Measurements from ENCODE around the gene SPEN. TPM values are rescaled to one million over a fixed set of nuclear protein-coding genes. Genes with fewer than 3 reads are reported as not detected.

SPEN gene
- total and polyA plus RNA-seq, 2 of the 4 experiments (the other 2 are of a cell fraction) = 7.6 to 15.8 TPM

DNA sequence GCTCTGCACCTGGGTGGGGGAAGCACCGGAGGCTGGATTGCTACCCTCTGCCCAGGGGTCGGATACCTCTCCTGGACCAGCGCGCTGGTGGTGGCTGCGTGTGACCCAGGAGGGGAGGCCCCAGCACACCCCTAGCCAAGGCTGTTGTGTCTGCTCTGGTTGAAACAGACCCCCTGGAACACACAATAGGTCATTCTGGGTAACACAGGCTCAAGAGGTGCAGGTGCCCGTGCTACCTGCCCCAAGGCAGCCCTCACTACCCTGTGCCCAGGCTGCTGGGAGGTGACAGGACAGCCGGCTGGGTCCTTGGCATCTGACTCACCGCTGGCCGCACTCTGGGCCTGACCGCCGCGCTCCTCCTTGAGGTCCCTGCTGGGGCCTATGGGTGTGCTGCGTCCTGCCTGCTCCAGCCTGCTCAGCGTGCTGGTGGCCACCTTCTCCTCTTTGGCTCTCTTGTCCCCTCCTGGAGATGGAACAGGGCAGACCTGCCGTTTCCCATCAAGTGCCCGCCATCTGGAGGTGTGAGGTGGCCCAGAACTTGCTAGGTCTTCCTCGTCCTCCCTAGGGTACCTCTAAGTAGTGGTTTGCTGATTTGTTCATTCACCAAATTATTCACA, 98.4 kb downstream of the SPEN start:
- Histone ChIP-seq H3K4me2 (ENCODE audit: low read depth, low read length) (no peak overlapping the region), H2AK9ac (replicated peaks; ENCODE audit: low read depth, low read length, poor library complexity) (no peak overlapping the region), H2AK5ac (ENCODE audit: low read depth, low read length) (no peak overlapping the region), H2BK15ac (ENCODE audit: low read depth, low read length) (no peak overlapping the region), H4K5ac (ENCODE audit: low read depth, low read length) (no peak overlapping the region), H3K27me3 (ENCODE audit: control insufficient read depth, insufficient read depth, low read length) (no peaks in the 10 kb centered on the region), H4K20me1 (ENCODE audit: insufficient read depth, low read length) (peaks cover 6% of the 10 kb centered on the region; the same call in 1 of the 2 replicates), H2AFZ (replicated peaks; ENCODE audit: low read length, poor library complexity) (no peak overlapping the region), H3K4me1 (ENCODE audit: control insufficient read depth, insufficient read depth, low read length) (peaks cover 26% of the 10 kb centered on the region), H4K8ac (ENCODE audit: low read depth in 2 of 2, low read length in 2 of 2) (no peak overlapping the region), H3K4ac (ENCODE audit: low read depth, low read length) (no peak overlapping the region), H3K4me3 (ENCODE audit: insufficient read depth, low read depth, low read length) (no peak overlapping the region), H3K9me1 (ENCODE audit: insufficient read depth, low read length) (peaks cover 31% of the 10 kb centered on the region), H3K9me3 (ENCODE audit: control insufficient read depth, insufficient read depth, low read length) (no peaks in the 10 kb centered on the region), H3K14ac (replicated peaks; ENCODE audit: low read depth, low read length) (no peak overlapping the region), H3K79me1 (ENCODE audit: low read depth in 1 of 2, low read length in 2 of 2) (peaks cover 28 to 71% of the 10 kb centered on the region in 2 experiments; a peak in 3 of 4 replicates), H3K56ac (ENCODE audit: extremely low read depth, insufficient read depth, low read length) (no peak overlapping the region), H4K91ac (ENCODE audit: insufficient read depth, low read depth, low read length) (no peak overlapping the region), H3K18ac (ENCODE audit: low read depth, low read length) (no peak overlapping the region), H3K36me3 (ENCODE audit: control insufficient read depth, insufficient read depth, low read length) (peaks cover 67% of the 10 kb centered on the region), H2BK120ac (ENCODE audit: low read depth, low read length) (no peak overlapping the region), H3K9ac (ENCODE audit: low read depth, low read length) (no peak overlapping the region), H2BK20ac (ENCODE audit: low read depth, low read length) (no peak overlapping the region), H3K23ac (ENCODE audit: low read depth, low read length) (no peak overlapping the region), H2BK5ac (ENCODE audit: low read depth, low read length, poor library complexity, severe bottlenecking) (no peak overlapping the region), H3K27ac (ENCODE audit: insufficient read depth, low read length) (no peak overlapping the region)
- TF ChIP-seq MXI1 (IDR thresholded peaks at IDR 0.05; ENCODE audit: borderline replicate concordance, low read depth, low read length) (no peak), RAD21 (IDR thresholded peaks at IDR 0.05; ENCODE audit: low read length) (no peak), MAFK (IDR thresholded peaks at IDR 0.05; ENCODE audit: low read depth, low read length) (no peak), NFE2L2 (IDR thresholded peaks at IDR 0.05; ENCODE audit: low read depth, low read length) (no peak), RCOR1 (IDR thresholded peaks at IDR 0.05; ENCODE audit: insufficient replicate concordance, low read length) (no peak), POLR2A (IDR thresholded peaks at IDR 0.05; ENCODE audit: low read depth, low read length) (no peak), BHLHE40 (IDR thresholded peaks at IDR 0.05; ENCODE audit: low read depth, low read length) (no peak), CEBPB (IDR thresholded peaks at IDR 0.05; ENCODE audit: low read depth, low read length) (no peak), MAZ (IDR thresholded peaks at IDR 0.05; ENCODE audit: borderline replicate concordance, low read depth, low read length) (no peak), CHD1 (IDR thresholded peaks at IDR 0.05; ENCODE audit: low read depth, low read length) (no peak), RFX5 (IDR thresholded peaks at IDR 0.05; ENCODE audit: low read depth, low read length) (no peak), SMC3 (IDR thresholded peaks at IDR 0.05; ENCODE audit: low read depth, low read length) (no peak), FOS (IDR thresholded peaks at IDR 0.05; ENCODE audit: low read depth, low read length) (no peak)
- TF ChIP-seq, protein P1, sequence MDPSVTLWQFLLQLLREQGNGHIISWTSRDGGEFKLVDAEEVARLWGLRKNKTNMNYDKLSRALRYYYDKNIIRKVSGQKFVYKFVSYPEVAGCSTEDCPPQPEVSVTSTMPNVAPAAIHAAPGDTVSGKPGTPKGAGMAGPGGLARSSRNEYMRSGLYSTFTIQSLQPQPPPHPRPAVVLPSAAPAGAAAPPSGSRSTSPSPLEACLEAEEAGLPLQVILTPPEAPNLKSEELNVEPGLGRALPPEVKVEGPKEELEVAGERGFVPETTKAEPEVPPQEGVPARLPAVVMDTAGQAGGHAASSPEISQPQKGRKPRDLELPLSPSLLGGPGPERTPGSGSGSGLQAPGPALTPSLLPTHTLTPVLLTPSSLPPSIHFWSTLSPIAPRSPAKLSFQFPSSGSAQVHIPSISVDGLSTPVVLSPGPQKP (IDR thresholded peaks at IDR 0.05; ENCODE audit: borderline replicate concordance, low read depth, low read length) = no peak
- TF ChIP-seq, protein P2, sequence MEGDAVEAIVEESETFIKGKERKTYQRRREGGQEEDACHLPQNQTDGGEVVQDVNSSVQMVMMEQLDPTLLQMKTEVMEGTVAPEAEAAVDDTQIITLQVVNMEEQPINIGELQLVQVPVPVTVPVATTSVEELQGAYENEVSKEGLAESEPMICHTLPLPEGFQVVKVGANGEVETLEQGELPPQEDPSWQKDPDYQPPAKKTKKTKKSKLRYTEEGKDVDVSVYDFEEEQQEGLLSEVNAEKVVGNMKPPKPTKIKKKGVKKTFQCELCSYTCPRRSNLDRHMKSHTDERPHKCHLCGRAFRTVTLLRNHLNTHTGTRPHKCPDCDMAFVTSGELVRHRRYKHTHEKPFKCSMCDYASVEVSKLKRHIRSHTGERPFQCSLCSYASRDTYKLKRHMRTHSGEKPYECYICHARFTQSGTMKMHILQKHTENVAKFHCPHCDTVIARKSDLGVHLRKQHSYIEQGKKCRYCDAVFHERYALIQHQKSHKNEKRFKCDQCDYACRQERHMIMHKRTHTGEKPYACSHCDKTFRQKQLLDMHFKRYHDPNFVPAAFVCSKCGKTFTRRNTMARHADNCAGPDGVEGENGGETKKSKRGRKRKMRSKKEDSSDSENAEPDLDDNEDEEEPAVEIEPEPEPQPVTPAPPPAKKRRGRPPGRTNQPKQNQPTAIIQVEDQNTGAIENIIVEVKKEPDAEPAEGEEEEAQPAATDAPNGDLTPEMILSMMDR (conservative IDR thresholded peaks at IDR 0.05; ENCODE audit: low read depth, low read length) = no peak
- TF ChIP-seq, protein P3, sequence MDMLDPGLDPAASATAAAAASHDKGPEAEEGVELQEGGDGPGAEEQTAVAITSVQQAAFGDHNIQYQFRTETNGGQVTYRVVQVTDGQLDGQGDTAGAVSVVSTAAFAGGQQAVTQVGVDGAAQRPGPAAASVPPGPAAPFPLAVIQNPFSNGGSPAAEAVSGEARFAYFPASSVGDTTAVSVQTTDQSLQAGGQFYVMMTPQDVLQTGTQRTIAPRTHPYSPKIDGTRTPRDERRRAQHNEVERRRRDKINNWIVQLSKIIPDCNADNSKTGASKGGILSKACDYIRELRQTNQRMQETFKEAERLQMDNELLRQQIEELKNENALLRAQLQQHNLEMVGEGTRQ (IDR thresholded peaks at IDR 0.05; ENCODE audit: low read depth, low read length) = no peak
- CTCF ChIA-PET = no interaction called here
- dilution Hi-C loops (cut with HindIII; ENCODE audit: low sequenced_read_pairs, unreplicated experiment) (no loop called here), intact Hi-C loops (cut with micrococcal nuclease) (no loop called here), in situ Hi-C loops (cut with MboI; ENCODE audit: low sequenced_read_pairs) (no loop called here)
- 96% methylated on average over 3 of the region's 17 CpGs; no CpG with 5 or more reads in 1 of the 2 experiments for WGBS, 2 experiments (ENCODE audit: extremely low coverage in 2 of 2, insufficient read length in 1 of 2)
- ATAC-seq (ENCODE audit: low read depth) (no peak), DNase-seq (no peak)
- BruUV-seq (replicated peaks) = no TSS peak
- POLR2A ChIA-PET (ENCODE audit: unreplicated experiment) = no interaction called here
